Measurements from ENCODE around the gene CNGB1. TPM values are rescaled to one million over a fixed set of nuclear protein-coding genes. Genes with fewer than 3 reads are reported as not detected.

The CNGB1 gene
- total RNA-seq, 1 experiment from 2014 or later, result not detected

GRCh38 chr16:57995721-57996405 lies 24.9 kb upstream of the CNGB1 start:
- no TSS peak for BruUV-seq (replicated peaks)
- POLR2A ChIA-PET (ENCODE audit: low non-redundant PET), result no interaction called here
- H3K27ac ChIP-seq (ENCODE audit: low read depth, low read length, poor library complexity, severe bottlenecking), result no peak overlapping the region
- peaks cover 4% of the 10 kb centered on the region for H3K36me3 ChIP-seq (ENCODE audit: insufficient read depth, low read length, poor library complexity, severe bottlenecking)
- H3K27me3 ChIP-seq (replicated peaks; ENCODE audit: insufficient read depth, low read depth, low read length, poor library complexity), result no peaks in the 10 kb centered on the region
- TF ChIP-seq, protein P1, sequence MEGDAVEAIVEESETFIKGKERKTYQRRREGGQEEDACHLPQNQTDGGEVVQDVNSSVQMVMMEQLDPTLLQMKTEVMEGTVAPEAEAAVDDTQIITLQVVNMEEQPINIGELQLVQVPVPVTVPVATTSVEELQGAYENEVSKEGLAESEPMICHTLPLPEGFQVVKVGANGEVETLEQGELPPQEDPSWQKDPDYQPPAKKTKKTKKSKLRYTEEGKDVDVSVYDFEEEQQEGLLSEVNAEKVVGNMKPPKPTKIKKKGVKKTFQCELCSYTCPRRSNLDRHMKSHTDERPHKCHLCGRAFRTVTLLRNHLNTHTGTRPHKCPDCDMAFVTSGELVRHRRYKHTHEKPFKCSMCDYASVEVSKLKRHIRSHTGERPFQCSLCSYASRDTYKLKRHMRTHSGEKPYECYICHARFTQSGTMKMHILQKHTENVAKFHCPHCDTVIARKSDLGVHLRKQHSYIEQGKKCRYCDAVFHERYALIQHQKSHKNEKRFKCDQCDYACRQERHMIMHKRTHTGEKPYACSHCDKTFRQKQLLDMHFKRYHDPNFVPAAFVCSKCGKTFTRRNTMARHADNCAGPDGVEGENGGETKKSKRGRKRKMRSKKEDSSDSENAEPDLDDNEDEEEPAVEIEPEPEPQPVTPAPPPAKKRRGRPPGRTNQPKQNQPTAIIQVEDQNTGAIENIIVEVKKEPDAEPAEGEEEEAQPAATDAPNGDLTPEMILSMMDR (conservative IDR thresholded peaks at IDR 0.05; ENCODE audit: low read depth, low read length), result no peak
- no peak for TF ChIP-seq EZH2 (IDR thresholded peaks at IDR 0.05; ENCODE audit: borderline replicate concordance, low read depth, low read length, poor library complexity, severe bottlenecking)
- no peak overlapping the region for H3K4me3 ChIP-seq (ENCODE audit: low read depth, low read length, poor library complexity, severe bottlenecking)
- DNase-seq (ENCODE audit: low spot score), result no peak
- CTCF ChIA-PET, result no interaction called here
- H3K9me3 ChIP-seq (ENCODE audit: low read depth, low read length, poor library complexity, severe bottlenecking), result no peaks in the 10 kb centered on the region
- peaks cover 23% of the 10 kb centered on the region for H3K4me1 ChIP-seq (ENCODE audit: insufficient read depth, low read length, poor library complexity, severe bottlenecking)
- intact Hi-C loops (cut with micrococcal nuclease; ENCODE audit: unreplicated experiment), result no loop called here

DNA sequence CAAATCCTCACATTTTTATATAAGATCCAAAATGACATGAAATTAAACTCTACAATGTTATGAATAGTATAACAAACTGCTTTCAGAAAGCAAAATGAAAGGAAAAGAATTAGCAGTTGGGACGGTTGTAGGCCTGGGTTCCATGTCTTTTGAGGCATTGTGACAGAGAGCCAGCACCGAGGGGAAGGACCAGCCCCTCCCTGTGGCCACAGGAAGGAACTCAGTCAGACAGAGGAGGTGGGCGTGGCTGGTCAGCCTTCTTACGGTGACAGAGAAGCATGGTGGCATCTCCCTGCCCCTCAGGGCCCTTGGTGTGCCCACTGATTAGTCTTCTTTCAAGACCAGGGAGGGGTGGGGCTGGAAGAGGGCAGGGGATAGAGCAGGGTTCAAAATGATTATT lies 23.9 kb upstream of the CNGB1 start:
- H3K36me3 ChIP-seq (ENCODE audit: insufficient read depth, low read length, poor library complexity, severe bottlenecking), result peaks cover 4% of the 10 kb centered on the region
- CTCF ChIA-PET, result no interaction called here
- intact Hi-C loops (cut with micrococcal nuclease; ENCODE audit: unreplicated experiment), result no loop called here
- H3K9me3 ChIP-seq (ENCODE audit: low read depth, low read length, poor library complexity, severe bottlenecking), result no peaks in the 10 kb centered on the region
- TF ChIP-seq EZH2 (IDR thresholded peaks at IDR 0.05; ENCODE audit: borderline replicate concordance, low read depth, low read length, poor library complexity, severe bottlenecking), result no peak
- TF ChIP-seq, protein P1 (conservative IDR thresholded peaks at IDR 0.05; ENCODE audit: low read depth, low read length), result peak; percentile 62
- no peak overlapping the region for H3K27ac ChIP-seq (ENCODE audit: low read depth, low read length, poor library complexity, severe bottlenecking)
- POLR2A ChIA-PET (ENCODE audit: low non-redundant PET), result no interaction called here
- peaks cover 23% of the 10 kb centered on the region for H3K4me1 ChIP-seq (ENCODE audit: insufficient read depth, low read length, poor library complexity, severe bottlenecking)
- no peak overlapping the region for H3K4me3 ChIP-seq (ENCODE audit: low read depth, low read length, poor library complexity, severe bottlenecking)
- DNase-seq (ENCODE audit: low spot score), result peak; percentile 76
- no TSS peak for BruUV-seq (replicated peaks)
- H3K27me3 ChIP-seq (replicated peaks; ENCODE audit: insufficient read depth, low read depth, low read length, poor library complexity), result no peaks in the 10 kb centered on the region

DNA sequence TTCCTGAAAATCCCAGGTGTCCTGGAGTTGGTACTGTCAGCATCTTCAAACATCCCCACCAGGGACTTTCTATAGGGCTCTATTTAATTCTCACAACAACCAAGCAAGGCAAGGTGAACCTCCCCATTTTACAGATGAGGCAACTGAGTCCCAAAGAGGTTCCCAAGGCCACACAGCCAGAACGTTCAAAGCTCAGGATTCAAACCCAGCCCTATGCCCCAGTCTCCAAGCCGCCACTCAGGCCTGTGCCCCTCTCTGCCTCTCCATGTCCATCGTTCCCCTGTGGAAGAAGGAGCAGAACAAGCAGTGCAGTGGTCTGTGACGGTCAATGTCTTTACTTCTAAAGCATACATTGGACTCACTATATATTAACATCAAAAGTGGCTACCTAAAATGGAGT lies 23.4 kb upstream of the CNGB1 start:
- H3K36me3 ChIP-seq (ENCODE audit: insufficient read depth, low read length, poor library complexity, severe bottlenecking), result peaks cover 4% of the 10 kb centered on the region
- no peaks in the 10 kb centered on the region for H3K27me3 ChIP-seq (replicated peaks; ENCODE audit: insufficient read depth, low read depth, low read length, poor library complexity)
- H3K4me3 ChIP-seq (ENCODE audit: low read depth, low read length, poor library complexity, severe bottlenecking), result no peak overlapping the region
- ChIA-PET POLR2A (ENCODE audit: low non-redundant PET) (no interaction called here), CTCF (no interaction called here)
- BruUV-seq (replicated peaks), result no TSS peak
- TF ChIP-seq, protein P1 (conservative IDR thresholded peaks at IDR 0.05; ENCODE audit: low read depth, low read length), result no peak
- TF ChIP-seq EZH2 (IDR thresholded peaks at IDR 0.05; ENCODE audit: borderline replicate concordance, low read depth, low read length, poor library complexity, severe bottlenecking), result no peak
- no peaks in the 10 kb centered on the region for H3K9me3 ChIP-seq (ENCODE audit: low read depth, low read length, poor library complexity, severe bottlenecking)
- H3K4me1 ChIP-seq (ENCODE audit: insufficient read depth, low read length, poor library complexity, severe bottlenecking), result peaks cover 20% of the 10 kb centered on the region
- no peak for DNase-seq (ENCODE audit: low spot score)
- intact Hi-C loops (cut with micrococcal nuclease; ENCODE audit: unreplicated experiment), result no loop called here
- H3K27ac ChIP-seq (ENCODE audit: low read depth, low read length, poor library complexity, severe bottlenecking), result no peak overlapping the region

Measured in A673 (cell line).